ENCODE data around the gene DOK7. TPM values are rescaled to one million over a fixed set of nuclear protein-coding genes. Genes with fewer than 3 reads are reported as not detected.

DOK7 gene
- total and polyA plus RNA-seq, 2 experiments from 2014 or later = 0.23 to 1.8 TPM

- 97% methylated on average over 18 of the region's 19 CpGs for WGBS (ENCODE audit: low lambda C conversion rate, missing lambda C conversion rate)
- no peak overlapping the region for H3K4me2 ChIP-seq
- no peak for DNase-seq (ENCODE audit: low spot score)
- no peaks in the 10 kb centered on the region for H3K36me3 ChIP-seq (replicated peaks; ENCODE audit: insufficient read depth, low read depth)
- H4K20me1 ChIP-seq (ENCODE audit: insufficient read depth, poor library complexity, severe bottlenecking) = no peaks in the 10 kb centered on the region
- no peak overlapping the region for H3K27ac ChIP-seq
- no peak overlapping the region for H2AFZ ChIP-seq
- no peaks in the 10 kb centered on the region for H3K27me3 ChIP-seq
- no peaks in the 10 kb centered on the region for H3K79me2 ChIP-seq
- no peaks in the 10 kb centered on the region for H3K9me2 ChIP-seq (replicated peaks; ENCODE audit: insufficient read depth)
- TF ChIP-seq EZH2phosphoT487 (IDR thresholded peaks at IDR 0.05; ENCODE audit: low read depth, severe bottlenecking, unreplicated experiment) (no peak), CTCF (IDR thresholded peaks at IDR 0.05; ENCODE audit: poor library complexity) (no peak), EZH2 (IDR thresholded peaks at IDR 0.05; ENCODE audit: borderline replicate concordance) (no peak)
- H3K9me3 ChIP-seq (ENCODE audit: low read depth) = no peaks in the 10 kb centered on the region
- H3K4me3 ChIP-seq = no peak overlapping the region
- H3K4me1 ChIP-seq (ENCODE audit: insufficient read depth) = no peaks in the 10 kb centered on the region
These were observed 40.3 kb upstream of the DOK7 start for GRCh38 chr4:3422808-3423297.

GRCh38 chr4:3423406-3423805 lies 39.7 kb upstream of the DOK7 start:
- Histone ChIP-seq H3K27me3 (no peaks in the 10 kb centered on the region), H2AFZ (no peak overlapping the region), H3K9me3 (ENCODE audit: low read depth) (no peaks in the 10 kb centered on the region), H4K20me1 (ENCODE audit: insufficient read depth, poor library complexity, severe bottlenecking) (no peaks in the 10 kb centered on the region), H3K79me2 (no peaks in the 10 kb centered on the region), H3K4me2 (no peak overlapping the region), H3K36me3 (replicated peaks; ENCODE audit: insufficient read depth, low read depth) (no peaks in the 10 kb centered on the region), H3K4me1 (ENCODE audit: insufficient read depth) (no peaks in the 10 kb centered on the region), H3K9me2 (replicated peaks; ENCODE audit: insufficient read depth) (no peaks in the 10 kb centered on the region), H3K27ac (no peak overlapping the region), H3K4me3 (no peak overlapping the region)
- DNase-seq (ENCODE audit: low spot score) = no peak
- 96% methylated on average over 16 of the region's 16 CpGs for WGBS (ENCODE audit: low lambda C conversion rate, missing lambda C conversion rate)
- TF ChIP-seq CTCF (IDR thresholded peaks at IDR 0.05; ENCODE audit: poor library complexity) (no peak), EZH2 (IDR thresholded peaks at IDR 0.05; ENCODE audit: borderline replicate concordance) (no peak), EZH2phosphoT487 (IDR thresholded peaks at IDR 0.05; ENCODE audit: low read depth, severe bottlenecking, unreplicated experiment) (no peak)

- no peak for DNase-seq (ENCODE audit: low spot score)
- H3K36me3 ChIP-seq (replicated peaks; ENCODE audit: insufficient read depth, low read depth) = no peaks in the 10 kb centered on the region
- no peaks in the 10 kb centered on the region for H3K9me2 ChIP-seq (replicated peaks; ENCODE audit: insufficient read depth)
- no peak overlapping the region for H2AFZ ChIP-seq
- no peaks in the 10 kb centered on the region for H4K20me1 ChIP-seq (ENCODE audit: insufficient read depth, poor library complexity, severe bottlenecking)
- H3K4me1 ChIP-seq (ENCODE audit: insufficient read depth) = no peaks in the 10 kb centered on the region
- 96% methylated on average over 13 of the region's 13 CpGs for WGBS (ENCODE audit: low lambda C conversion rate, missing lambda C conversion rate)
- H3K27ac ChIP-seq = no peak overlapping the region
- no peaks in the 10 kb centered on the region for H3K79me2 ChIP-seq
- H3K4me3 ChIP-seq = no peak overlapping the region
- no peak overlapping the region for H3K4me2 ChIP-seq
- H3K9me3 ChIP-seq (ENCODE audit: low read depth) = no peaks in the 10 kb centered on the region
- no peaks in the 10 kb centered on the region for H3K27me3 ChIP-seq
- no peak for TF ChIP-seq EZH2phosphoT487 (IDR thresholded peaks at IDR 0.05; ENCODE audit: low read depth, severe bottlenecking, unreplicated experiment)
- TF ChIP-seq EZH2 (IDR thresholded peaks at IDR 0.05; ENCODE audit: borderline replicate concordance) = no peak
- no peak for TF ChIP-seq CTCF (IDR thresholded peaks at IDR 0.05; ENCODE audit: poor library complexity)
These were observed 39.2 kb upstream of the DOK7 start for GRCh38 chr4:3423952-3424351.

All from hepatocyte (in vitro differentiated cells).